WTC11 (cell line): ENCODE data around the gene WFDC1. TPM values are rescaled to one million over a fixed set of nuclear protein-coding genes. Genes with fewer than 3 reads are reported as not detected.

Source experiments
- ATAC-seq: fragments of 200-7000 bp; cut with Tn5 transposase; 2 replicates; pipeline ENCODE4 v1.10.0; 2021; ENCODE audit warnings: mild to moderate bottlenecking, moderate library complexity
- CTCF ChIA-PET: fragments of 300-600 bp; sonication (Branson Sonifier 250); formaldehyde crosslinking; loops from one replicate; lab custom pipeline; 2021; ENCODE audit warnings: antibody characterized with exemption; lab: Charles Lee
- POLR2A ChIA-PET: fragments of 350-600 bp; sonication (Branson Sonifier 250); formaldehyde crosslinking; loops from one replicate; lab custom pipeline; 2021; ENCODE audit warnings: antibody characterized with exemption; lab: Charles Lee
- DNase-seq: peaks from one replicate; pipeline ENCODE4 v3.0.0; 2021; ENCODE audit warnings: low spot score
- H3K27ac Mint-ChIP-seq: 2 replicates; pipeline ENCODE4 v1.8.0; 2021; ENCODE audit warnings: mixed read lengths
- H3K27me3 Mint-ChIP-seq: 2 replicates; pipeline ENCODE4 v1.8.0; 2021; ENCODE audit warnings: low read depth, mild to moderate bottlenecking, moderate library complexity, mixed read lengths
- H3K36me3 Mint-ChIP-seq: 2 replicates; pipeline ENCODE4 v1.8.0; 2021; ENCODE audit warnings: mixed read lengths
- H3K4me1 Mint-ChIP-seq: 2 replicates; pipeline ENCODE4 v1.8.0; 2022; ENCODE audit warnings: mixed read lengths
- H3K4me3 Mint-ChIP-seq: 2 replicates; pipeline ENCODE4 v1.8.0; 2021; ENCODE audit warnings: mild to moderate bottlenecking, moderate library complexity, mixed read lengths
- H3K9me3 Mint-ChIP-seq: 2 replicates; pipeline ENCODE4 v1.8.0; 2021; ENCODE audit warnings: mixed read lengths
- ATF1 ChIP-seq: sonication (generic); formaldehyde crosslinking; IDR thresholded peaks from 2 replicates; pipeline ENCODE4 v1.8.1; 2023; ENCODE audit warnings: mild to moderate bottlenecking, moderate library complexity, missing genetic modification reagents
- CBFB ChIP-seq: sonication (generic); formaldehyde crosslinking; IDR thresholded peaks from 2 replicates; pipeline ENCODE4 v1.8.1; 2022; ENCODE audit warnings: mild to moderate bottlenecking, low read depth, missing genetic modification reagents
- CTCF ChIP-seq: fragments of 200-600 bp; IDR thresholded peaks from 2 replicates; pipeline ENCODE4 v1.8.0; 2022; ENCODE audit warnings: antibody characterized with exemption
- ELF4 ChIP-seq: sonication (generic); formaldehyde crosslinking; IDR thresholded peaks from 2 replicates; pipeline ENCODE4 v1.8.1; 2022; ENCODE audit warnings: low read depth, mild to moderate bottlenecking, moderate library complexity, missing genetic modification reagents
- EMX1 ChIP-seq: fragments of 250-450 bp; sonication (Bioruptor Pico); IDR thresholded peaks from 2 replicates; pipeline ENCODE4 v1.8.0; 2021; ENCODE audit warnings: mild to moderate bottlenecking
- ESRRA ChIP-seq: sonication (generic); formaldehyde crosslinking; IDR thresholded peaks from 2 replicates; pipeline ENCODE4 v1.8.1; 2022; ENCODE audit warnings: mild to moderate bottlenecking, missing genetic modification reagents, borderline replicate concordance
- MYBL2 ChIP-seq: sonication (generic); formaldehyde crosslinking; IDR thresholded peaks from 2 replicates; pipeline ENCODE4 v1.8.1; 2023; ENCODE audit warnings: mild to moderate bottlenecking, moderate library complexity, missing genetic modification reagents
- NFYB ChIP-seq: sonication (generic); formaldehyde crosslinking; conservative IDR thresholded peaks from 2 replicates; pipeline ENCODE4 v1.8.0; 2022; ENCODE audit warnings: low read depth, missing genetic modification reagents
- OVOL2 ChIP-seq: fragments of 250-450 bp; sonication (Bioruptor Pico); IDR thresholded peaks from 2 replicates; pipeline ENCODE4 v1.9.0; 2021; ENCODE audit warnings: mild to moderate bottlenecking, borderline replicate concordance
- RORB ChIP-seq: fragments of 250-450 bp; sonication (Bioruptor Pico); IDR thresholded peaks from 2 replicates; pipeline ENCODE4 v1.9.0; 2021; ENCODE audit warnings: mild to moderate bottlenecking
- SMAD3 ChIP-seq: sonication (generic); formaldehyde crosslinking; IDR thresholded peaks from 2 replicates; pipeline ENCODE4 v1.8.0; 2022; ENCODE audit warnings: missing genetic modification reagents, mild to moderate bottlenecking, borderline replicate concordance
- TEAD1 ChIP-seq: sonication (generic); formaldehyde crosslinking; IDR thresholded peaks from 2 replicates; pipeline ENCODE4 v1.8.0; 2022; ENCODE audit warnings: mild to moderate bottlenecking, missing genetic modification reagents
- USF2 ChIP-seq: sonication (generic); formaldehyde crosslinking; IDR thresholded peaks from 2 replicates; pipeline ENCODE4 v1.8.1; 2023; ENCODE audit warnings: mild to moderate bottlenecking, missing genetic modification reagents, moderate library complexity
- ZBTB21 ChIP-seq: sonication (generic); formaldehyde crosslinking; IDR thresholded peaks from 2 replicates; pipeline ENCODE4 v1.8.1; 2023; ENCODE audit warnings: mild to moderate bottlenecking, missing genetic modification reagents, borderline replicate concordance
- ZNF317 ChIP-seq: sonication (generic); formaldehyde crosslinking; IDR thresholded peaks from 2 replicates; pipeline ENCODE4 v1.8.1; 2023; ENCODE audit warnings: low read depth, mild to moderate bottlenecking, moderate library complexity, missing genetic modification reagents, borderline replicate concordance
- ZNF396 ChIP-seq: fragments of 250-450 bp; sonication (Bioruptor Pico); IDR thresholded peaks from 2 replicates; pipeline ENCODE4 v1.8.0; 2021; ENCODE audit warnings: mild to moderate bottlenecking, moderate library complexity, borderline replicate concordance
- total RNA-seq: library from RNA; stranded (reverse); gene quantifications from 3 replicates; pipeline ENCODE4 v1.2.3, GENCODE V29; 2021
- TF ChIP-seq, protein P1 (sequence below): sonication (generic); formaldehyde crosslinking; conservative IDR thresholded peaks from 2 replicates; pipeline ENCODE4 v1.8.1; 2022; ENCODE audit warnings: mild to moderate bottlenecking, missing genetic modification reagents
- TF ChIP-seq, protein P2 (sequence below): sonication (generic); formaldehyde crosslinking; IDR thresholded peaks from 2 replicates; pipeline ENCODE4 v1.8.1; 2022; ENCODE audit warnings: low read depth, mild to moderate bottlenecking, moderate library complexity, missing genetic modification reagents, borderline replicate concordance
- TF ChIP-seq, protein P3 (sequence below): sonication (generic); formaldehyde crosslinking; IDR thresholded peaks from 2 replicates; pipeline ENCODE4 v1.8.0; 2022; ENCODE audit warnings: mild to moderate bottlenecking, missing genetic modification reagents

The WFDC1 gene
- total RNA-seq, 1 experiment from 2014 or later = 0.50 TPM

GRCh38 chr16:84307209-84307954, 12.7 kb downstream of the WFDC1 start:
- TF ChIP-seq USF2 (CRISPR knock-in tag) (no peak), MYBL2 (CRISPR knock-in tag) (no peak), ZNF396 (CRISPR knock-in tag) (no peak), RORB (CRISPR knock-in tag) (no peak), ZBTB21 (CRISPR knock-in tag) (no peak)
- ChIA-PET CTCF (interaction anchor here (0.6 to 4.2 kb wide), 46 partner anchors 8 to 351 kb away, joined by 3 to 86 read pairs (median 5); partner anchors contain the start of genes ATP2C2, KCNG4, MBTPS1 and TAF1C), POLR2A (interaction anchor here (0.9 to 1.0 kb wide), 2 partner anchors 27 to 30 kb away, joined by 3 read pairs; no protein-coding TSS in a partner anchor)
- DNase-seq (no peak), ATAC-seq (no peak)
- no peaks in the 10 kb centered on the region for H3K36me3 Mint-ChIP-seq
- no peak overlapping the region for H3K4me3 Mint-ChIP-seq
- H3K27ac Mint-ChIP-seq = no peak overlapping the region
- peaks cover 5% of the 10 kb centered on the region for H3K27me3 Mint-ChIP-seq
- no peaks in the 10 kb centered on the region for H3K9me3 Mint-ChIP-seq
- H3K4me1 Mint-ChIP-seq = peaks cover 18% of the 10 kb centered on the region

DNA sequence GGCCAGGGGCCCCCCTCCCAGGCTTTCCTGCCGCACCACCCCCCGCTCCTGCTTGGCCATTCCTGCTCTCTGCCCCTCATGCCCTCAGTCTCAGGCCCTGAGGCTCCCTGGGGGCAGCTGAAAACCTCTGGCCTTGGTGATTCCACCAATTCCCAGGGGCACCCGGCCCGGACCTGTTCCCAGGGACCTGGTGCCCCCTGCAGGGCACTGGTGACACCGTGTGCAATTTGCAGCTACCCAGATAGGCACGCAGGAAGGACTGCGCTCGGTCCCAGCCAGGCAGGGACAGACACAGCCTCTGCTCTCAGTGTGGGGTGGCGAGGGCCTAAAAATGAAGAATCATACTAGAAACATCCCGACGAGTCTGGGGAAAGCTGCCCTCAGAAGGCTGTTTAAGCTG, 13.4 kb downstream of the WFDC1 start:
- Mint-ChIP-seq H3K36me3 (no peaks in the 10 kb centered on the region), H3K27me3 (peaks cover 5% of the 10 kb centered on the region), H3K4me1 (peaks cover 14% of the 10 kb centered on the region), H3K27ac (no peak overlapping the region), H3K4me3 (no peak overlapping the region), H3K9me3 (no peaks in the 10 kb centered on the region)
- ChIA-PET CTCF (interaction anchor here (0.5 to 4.2 kb wide), 51 partner anchors 9 to 351 kb away, joined by 3 to 86 read pairs (median 4); partner anchors contain the start of genes ATP2C2, KCNG4, MBTPS1 and TAF1C), POLR2A (interaction anchor here (0.9 to 1.0 kb wide), 2 partner anchors 27 to 31 kb away, joined by 3 read pairs; no protein-coding TSS in a partner anchor)
- ATAC-seq (peak; percentile 79), DNase-seq (peak; percentile 79)
- TF ChIP-seq ZBTB21 (CRISPR knock-in tag) (0 out of 2 replicates have a peak, but pooled peaks have one; percentile 54), SMAD3 (no peak), CTCF (peak; percentile 32; the same call in 1 of the 2 replicates)

GRCh38 chr16:84310642-84311041, 16.0 kb downstream of the WFDC1 start:
- DNase-seq (no peak), ATAC-seq (no peak)
- TF ChIP-seq, protein P1, sequence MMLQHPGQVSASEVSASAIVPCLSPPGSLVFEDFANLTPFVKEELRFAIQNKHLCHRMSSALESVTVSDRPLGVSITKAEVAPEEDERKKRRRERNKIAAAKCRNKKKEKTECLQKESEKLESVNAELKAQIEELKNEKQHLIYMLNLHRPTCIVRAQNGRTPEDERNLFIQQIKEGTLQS (CRISPR knock-in tag) = no peak
- TF ChIP-seq, protein P2, sequence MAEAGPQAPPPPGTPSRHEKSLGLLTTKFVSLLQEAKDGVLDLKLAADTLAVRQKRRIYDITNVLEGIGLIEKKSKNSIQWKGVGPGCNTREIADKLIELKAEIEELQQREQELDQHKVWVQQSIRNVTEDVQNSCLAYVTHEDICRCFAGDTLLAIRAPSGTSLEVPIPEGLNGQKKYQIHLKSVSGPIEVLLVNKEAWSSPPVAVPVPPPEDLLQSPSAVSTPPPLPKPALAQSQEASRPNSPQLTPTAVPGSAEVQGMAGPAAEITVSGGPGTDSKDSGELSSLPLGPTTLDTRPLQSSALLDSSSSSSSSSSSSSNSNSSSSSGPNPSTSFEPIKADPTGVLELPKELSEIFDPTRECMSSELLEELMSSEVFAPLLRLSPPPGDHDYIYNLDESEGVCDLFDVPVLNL (CRISPR knock-in tag) = no peak
- TF ChIP-seq NFYB (CRISPR knock-in tag) = no peak
- no peak for TF ChIP-seq TEAD1 (CRISPR knock-in tag)
- no peak for TF ChIP-seq CBFB
- no peak for TF ChIP-seq EMX1 (CRISPR knock-in tag)
- no peak for TF ChIP-seq OVOL2 (CRISPR knock-in tag)
- no peak for TF ChIP-seq ATF1 (CRISPR knock-in tag)
- TF ChIP-seq, protein P3, sequence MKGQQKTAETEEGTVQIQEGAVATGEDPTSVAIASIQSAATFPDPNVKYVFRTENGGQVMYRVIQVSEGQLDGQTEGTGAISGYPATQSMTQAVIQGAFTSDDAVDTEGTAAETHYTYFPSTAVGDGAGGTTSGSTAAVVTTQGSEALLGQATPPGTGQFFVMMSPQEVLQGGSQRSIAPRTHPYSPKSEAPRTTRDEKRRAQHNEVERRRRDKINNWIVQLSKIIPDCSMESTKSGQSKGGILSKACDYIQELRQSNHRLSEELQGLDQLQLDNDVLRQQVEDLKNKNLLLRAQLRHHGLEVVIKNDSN = no peak
- no peak for TF ChIP-seq ESRRA (CRISPR knock-in tag)
- no peak for TF ChIP-seq ZNF317 (CRISPR knock-in tag)
- no peak for TF ChIP-seq ELF4
- Mint-ChIP-seq H3K27me3 (peaks cover 5% of the 10 kb centered on the region), H3K4me3 (no peak overlapping the region), H3K9me3 (no peaks in the 10 kb centered on the region), H3K36me3 (no peaks in the 10 kb centered on the region), H3K4me1 (peaks cover 13% of the 10 kb centered on the region), H3K27ac (no peak overlapping the region)
- CTCF ChIA-PET = no interaction called here
- POLR2A ChIA-PET = no interaction called here
